ENCODE results near the gene DRD2.

DRD2 gene

DNA sequence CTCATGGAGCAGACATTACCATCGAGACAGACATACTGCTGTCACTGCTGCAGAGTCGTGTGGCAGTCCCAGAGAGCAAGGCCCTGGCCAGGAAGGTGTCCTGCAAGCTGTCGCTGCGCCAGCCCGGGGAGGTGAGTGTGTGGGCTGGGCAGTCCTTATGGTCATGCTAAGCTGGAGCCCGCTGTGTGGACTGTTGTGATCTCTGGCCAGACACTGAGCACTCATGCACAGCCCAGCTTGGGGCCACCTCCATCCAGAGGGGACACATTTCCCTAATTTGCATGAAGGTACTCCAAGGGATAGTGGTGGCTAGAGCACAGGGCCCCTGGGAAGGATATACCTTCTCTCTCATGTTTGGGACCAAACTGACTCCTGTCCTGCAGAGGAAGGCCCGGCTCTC, 78.0 kb downstream of the DRD2 start:
- no peak for DNase-seq

DNA sequence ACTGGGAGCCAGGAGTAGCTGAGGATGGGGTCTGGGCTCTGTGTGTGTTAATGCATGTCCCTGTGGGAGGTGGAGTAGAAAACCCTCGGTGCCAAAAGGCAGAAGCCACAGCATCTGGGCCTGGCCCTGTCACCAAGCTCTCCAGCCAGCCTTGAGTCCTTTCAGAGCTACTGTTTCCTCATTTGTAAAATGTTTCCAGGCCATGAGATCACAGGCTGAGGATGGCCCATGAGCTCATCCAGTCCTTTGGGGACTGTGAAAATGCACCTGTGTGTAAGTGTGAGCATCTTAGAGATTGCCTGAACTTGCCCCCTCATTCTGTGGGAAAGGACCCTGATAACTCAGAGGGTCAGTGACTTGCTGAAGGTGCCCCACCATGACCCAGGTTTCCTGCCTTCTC, 78.5 kb downstream of the DRD2 start:
- DNase-seq = no peak

DNA sequence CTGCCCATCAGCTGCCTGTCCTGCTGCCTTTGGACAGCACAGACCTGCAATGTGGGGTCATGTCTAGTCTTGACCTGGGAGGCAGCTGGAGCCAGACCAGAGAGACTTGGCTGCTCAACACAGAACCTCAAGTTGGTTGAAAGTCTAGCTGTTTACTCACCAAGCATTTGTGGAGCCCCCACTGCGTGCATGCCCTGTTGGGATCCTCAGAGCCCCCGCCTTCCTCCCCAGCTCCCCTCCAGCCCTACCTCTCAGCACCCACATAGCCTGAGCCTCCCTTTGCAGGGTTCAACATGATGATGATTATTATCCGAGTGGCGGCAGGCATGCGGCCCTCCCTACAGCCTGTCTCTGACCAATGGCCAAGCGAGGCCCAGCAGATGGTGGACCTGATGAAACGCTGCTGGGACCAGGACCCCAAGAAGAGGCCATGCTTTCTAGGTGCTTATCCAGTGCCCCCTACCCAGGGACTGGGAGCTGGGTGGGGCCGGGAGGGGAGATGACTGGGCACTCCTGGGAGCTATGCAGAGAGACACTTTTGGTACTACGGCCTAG, 79.3 kb downstream of the DRD2 start:
- no peak for DNase-seq

DNA sequence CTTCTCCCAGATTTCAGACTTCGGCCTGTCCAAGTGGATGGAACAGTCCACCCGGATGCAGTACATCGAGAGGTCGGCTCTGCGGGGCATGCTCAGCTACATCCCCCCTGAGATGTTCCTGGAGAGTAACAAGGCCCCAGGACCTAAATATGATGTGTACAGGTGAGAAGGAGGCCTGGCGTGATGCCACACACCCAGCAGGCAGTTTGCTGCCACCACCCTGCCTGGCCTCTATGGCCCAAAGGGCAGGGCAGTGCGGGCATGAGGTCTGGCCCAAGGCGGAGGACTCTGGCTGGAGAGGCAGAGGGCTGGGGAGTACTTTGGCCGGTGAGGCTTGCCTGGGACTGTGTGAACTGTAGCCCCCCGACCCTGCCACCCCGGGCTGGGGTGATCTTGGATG, 80.3 kb downstream of the DRD2 start:
- no peak for DNase-seq

DNA sequence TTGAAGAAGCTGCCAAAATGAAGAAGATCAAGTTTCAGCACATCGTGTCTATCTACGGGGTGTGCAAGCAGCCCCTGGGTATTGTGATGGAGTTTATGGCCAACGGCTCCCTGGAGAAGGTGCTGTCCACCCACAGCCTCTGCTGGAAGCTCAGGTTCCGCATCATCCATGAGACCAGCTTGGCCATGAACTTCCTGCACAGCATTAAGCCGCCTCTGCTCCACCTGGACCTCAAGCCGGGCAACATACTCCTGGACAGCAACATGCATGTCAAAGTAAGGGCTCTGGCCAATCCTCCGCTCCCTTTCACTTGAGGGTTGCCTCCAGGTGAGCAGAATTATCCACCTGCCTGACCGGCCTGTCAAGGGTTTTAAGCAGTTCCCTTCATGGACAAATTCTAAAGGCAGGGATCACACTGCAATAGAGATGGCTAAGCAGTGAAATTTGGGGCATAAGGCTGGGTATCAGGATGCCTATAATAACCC, 81.7 kb downstream of the DRD2 start:
- DNase-seq = no peak

DNA sequence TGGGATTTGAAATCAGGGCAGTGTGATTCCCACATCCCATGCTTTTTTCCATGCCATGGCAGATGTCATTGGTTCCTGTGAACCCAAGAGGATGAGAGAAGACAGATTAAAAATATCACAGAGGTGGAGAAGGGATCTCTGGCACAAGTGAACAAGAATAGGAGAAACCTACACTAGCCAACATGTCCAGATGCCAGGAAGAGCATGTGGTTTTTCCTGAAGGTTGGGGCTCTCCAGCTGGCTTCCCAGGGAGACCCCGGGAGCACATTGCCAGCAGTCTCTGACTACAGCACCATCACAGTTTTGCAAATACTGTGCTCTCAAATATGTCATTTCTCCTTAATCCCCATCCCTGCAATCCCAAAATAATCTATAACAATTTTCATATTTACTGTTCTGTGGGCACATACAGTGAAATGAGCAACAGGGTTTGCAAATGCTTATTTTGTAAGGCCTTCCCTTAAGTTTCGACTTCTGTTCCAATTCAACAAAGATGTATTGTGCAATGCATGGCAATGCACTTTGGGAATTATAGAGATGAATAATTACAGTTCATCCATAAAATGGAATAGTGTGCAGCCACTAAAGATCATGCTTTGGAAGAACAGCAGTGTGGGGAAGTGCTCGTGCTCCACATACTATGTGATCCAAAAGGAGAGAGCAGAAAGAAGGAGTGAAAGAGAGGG, 82.8 kb downstream of the DRD2 start:
- no peak for DNase-seq

DNA sequence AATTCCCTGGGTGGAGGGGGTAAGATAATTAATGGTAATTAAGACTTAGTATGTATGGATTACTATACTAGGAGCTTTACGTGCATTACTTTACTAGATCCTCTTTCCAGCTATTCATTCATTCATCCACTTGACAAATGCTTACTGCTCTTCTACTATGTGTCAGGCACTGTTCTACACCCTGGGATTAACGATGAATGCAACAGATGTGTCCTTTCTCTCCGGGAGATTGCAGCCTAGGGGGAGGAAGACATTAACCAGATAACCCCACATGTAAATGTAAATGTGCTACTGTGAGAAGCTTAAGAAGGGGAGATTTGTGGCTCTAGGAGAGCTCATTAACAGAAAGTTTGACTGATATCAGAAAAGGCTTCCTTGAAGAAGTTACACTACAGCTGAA, 85.9 kb downstream of the DRD2 start:
- DNase-seq = no peak

DNA sequence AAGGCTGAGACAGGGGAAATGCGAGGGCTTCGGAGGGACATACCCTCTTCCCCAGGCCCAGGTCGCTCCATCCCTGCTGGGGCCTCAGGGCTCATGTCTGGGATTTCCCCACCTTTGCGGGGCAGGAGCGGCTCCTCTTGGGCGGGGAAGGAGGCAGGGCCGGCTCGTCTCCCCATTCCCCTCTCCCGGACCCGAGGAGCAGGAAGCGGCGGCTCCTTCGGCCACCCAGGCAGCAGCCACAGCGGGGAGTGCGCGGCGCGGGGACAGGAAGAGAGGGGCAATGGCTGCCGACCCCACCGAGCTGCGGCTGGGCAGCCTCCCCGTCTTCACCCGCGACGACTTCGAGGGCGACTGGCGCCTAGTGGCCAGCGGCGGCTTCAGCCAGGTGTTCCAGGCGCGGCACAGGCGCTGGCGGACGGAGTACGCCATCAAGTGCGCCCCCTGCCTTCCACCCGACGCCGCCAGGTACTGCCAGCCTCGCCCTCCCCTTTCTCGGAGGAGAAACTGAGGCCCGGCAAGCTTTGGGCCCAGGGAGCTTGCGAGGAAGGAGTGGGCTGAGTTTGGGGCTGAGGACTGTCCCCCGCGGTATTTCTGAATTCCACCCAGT, 87.5 kb downstream of the DRD2 start, which contains the start of gene ANKK1:
TSS of gene ANKK1 (plus strand) at position 175 of the 607 bp plus-strand sequence. CDS start at position 281, 106 bp downstream.
- no peak for DNase-seq

DNA sequence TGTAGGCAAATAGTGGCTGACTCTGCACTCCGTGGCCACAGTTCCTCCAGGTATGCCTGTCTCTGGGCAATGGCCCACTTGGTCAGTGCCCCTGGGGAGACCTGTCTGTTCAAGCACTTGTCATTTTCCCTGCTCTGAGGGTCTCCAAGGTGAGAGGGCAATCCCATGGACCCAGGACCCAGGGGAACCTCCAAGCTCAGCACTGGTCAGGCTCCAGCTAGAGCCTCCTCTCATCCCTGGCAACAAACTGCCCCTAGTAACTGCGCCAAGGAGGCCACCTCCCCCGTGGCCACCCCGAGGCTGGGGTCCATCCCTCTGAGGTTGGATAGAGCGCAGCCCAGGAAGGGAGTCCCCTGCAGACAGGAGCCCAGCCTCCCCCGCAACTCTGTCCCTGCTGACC, 88.3 kb downstream of the DRD2 start:
- no peak for DNase-seq

DNA sequence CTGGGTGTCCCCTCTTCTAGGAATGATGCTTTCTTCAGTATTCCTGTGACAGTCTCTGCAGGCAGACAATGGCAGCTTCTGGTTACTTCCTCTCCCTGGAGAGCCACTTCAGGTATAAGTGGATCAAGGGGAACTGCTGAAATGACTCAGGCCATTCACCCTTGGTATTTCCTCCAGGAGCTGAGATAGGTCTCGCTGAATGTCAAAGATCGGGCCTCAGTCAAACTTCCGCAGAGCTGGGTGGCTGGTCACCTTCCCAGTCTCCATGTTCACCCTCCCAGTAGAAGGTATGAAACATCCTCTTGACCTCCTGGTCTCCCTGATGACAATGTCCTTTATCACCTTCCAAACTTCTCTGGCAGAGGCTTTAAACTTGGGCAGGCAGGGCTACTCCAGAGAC, 89.4 kb downstream of the DRD2 start:
- no peak for DNase-seq

DNA sequence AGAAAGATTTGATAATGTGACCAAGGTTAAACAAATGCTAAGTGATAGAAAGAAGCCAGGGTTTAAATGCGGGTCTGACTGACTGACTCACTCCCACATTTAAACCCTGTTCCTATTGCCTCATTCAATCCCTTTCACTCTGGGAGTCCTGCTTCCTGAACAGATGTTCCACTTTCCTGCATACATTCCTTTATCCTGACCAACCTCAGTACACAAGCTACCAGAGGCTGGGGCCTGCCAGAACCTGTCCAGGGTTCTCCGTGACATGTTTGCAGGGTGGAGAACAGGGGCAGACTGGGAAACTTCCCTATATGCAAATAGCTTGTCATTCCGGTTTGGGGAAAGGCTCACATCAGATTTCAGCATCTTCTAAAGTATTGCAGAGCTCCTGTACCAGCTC, 90.6 kb downstream of the DRD2 start:
- DNase-seq = no peak

DNA sequence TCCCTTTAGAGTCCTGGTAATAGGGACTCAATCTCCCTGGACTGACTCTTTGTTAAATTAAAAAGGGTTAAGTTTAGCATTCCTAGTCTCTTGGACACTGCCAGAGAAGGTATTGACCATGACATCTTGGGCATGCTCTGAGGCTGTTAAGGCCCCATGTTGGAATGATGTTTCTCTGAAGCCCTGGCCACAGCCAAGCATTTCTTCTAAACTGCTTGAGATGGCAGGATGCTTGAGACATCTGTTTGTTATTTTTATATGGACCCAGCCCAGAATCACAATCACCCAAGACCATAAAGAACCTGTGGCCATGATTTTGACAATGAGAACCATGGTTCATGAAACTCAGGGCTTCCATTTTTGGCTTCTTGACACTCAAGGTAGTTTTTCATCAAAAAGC, 93.1 kb downstream of the DRD2 start:
- no peak for DNase-seq

DNA sequence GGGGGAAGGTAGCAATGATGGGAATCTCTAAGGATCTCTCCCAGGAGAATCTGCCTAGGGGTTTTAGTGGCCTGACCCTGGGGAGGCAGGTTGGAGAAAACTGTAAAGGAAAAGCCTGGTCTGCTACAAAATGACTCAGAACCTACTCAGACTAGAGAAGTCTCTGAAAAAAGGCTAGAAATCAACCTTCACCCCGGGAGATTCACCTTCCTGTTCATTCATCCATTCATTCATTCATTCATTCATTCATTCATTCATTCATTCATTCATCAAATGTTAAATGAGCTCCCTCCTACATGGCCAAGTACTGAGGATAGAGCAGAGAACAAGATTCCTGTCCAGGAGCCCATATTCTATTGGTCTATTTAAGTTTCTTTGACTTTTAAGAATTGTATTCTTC, 96.5 kb downstream of the DRD2 start:
- DNase-seq = no peak

DNA sequence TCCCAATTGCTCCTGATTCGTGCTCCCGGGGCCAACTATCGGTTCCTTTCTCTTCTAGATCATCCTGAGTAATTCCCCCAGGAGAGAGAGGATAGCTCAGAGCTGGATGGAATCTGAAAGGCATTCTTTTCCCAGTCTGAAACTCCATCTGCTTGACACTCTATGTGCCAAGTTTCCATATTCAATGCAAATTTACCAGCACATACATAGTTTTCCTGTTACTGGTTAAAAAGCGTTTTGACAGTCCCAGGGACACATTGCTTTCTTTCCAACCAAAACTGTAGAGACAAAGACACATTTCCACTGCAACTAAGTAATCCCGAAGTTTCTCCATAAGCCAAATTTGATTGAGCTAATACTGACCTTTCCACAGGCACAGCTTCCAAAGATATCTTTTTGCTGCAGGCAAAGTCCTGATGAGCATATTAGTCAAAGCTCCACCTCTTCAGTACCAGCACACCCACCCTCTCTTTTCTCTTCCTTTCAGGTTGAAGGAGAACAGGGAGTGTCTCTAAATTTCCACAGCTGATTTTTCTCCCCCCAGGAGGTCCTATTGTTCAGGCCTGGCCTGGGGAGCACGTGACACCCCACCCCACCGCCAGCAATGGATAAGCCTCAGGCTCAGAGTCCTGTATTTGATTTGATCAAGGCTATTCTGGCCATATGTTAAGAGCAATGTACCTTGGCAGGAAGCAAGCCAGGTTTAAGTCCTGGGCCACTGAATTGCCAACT, 97.4 kb downstream of the DRD2 start:
- no peak for DNase-seq

DNA sequence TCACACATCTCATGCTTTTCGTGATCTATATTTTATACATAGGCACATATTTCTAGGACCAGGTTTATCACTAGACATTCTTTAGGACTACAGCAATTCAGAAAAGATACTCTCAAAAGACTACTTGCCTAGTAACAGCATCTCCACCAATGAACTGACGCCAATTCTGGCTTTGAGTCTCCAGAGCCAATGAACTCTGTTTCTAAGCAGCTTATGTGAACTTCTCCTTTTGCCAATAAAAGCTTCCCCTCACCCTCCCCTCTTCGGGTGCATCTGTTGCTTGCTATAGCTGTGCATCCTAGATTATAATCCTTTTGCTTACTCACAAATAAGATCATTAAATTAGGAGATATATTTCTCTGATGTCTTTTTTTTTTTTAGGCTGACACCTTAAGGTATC, 99.0 kb downstream of the DRD2 start:
- no peak for DNase-seq

DNA sequence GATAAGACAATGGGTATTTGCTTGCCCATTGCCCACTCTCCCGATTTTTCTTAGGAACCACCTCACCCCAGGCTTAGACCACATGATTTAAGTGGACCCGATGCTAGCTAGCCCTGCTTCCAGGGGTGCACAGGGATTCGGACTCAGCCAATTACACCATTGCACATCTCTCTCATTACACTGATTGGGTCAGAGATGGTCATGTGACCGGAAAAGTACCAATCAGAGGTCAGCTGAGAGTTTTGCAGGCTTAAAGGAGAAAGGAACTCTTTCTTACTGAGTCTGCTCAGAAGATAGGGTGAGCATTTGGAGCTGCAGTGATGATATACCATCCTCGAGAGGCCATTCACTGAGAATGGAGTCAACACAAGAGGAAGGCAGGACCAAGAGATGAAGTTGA, 99.8 kb downstream of the DRD2 start:
- DNase-seq = no peak

DNA sequence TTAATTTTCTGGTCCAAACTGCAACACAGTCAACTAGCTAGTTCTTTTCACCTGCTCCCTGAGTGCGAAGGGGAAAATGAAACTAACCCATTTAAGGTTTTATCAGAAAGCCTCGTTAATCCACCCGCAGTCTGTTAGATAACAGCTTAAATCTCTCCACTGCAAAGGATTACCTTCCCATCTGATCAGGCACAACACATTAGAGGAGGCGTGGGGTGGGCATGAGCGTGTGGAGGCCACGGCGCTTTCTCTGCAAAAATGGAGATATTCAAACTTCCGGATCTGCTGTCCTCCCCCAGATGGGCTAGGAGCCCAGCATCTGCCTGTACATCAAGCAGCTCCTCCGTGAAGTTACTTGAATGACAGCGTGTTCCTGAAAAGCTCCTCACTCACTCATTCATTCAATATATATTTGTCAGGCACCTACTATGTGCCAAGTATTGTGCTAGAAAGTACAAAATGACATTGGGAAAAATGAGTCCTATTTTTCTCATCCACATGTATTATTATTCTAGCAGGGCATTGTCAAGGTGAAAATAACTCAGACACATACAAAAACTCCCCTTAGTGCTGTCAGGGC, 101.1 kb downstream of the DRD2 start:
- DNase-seq = no peak

DNA sequence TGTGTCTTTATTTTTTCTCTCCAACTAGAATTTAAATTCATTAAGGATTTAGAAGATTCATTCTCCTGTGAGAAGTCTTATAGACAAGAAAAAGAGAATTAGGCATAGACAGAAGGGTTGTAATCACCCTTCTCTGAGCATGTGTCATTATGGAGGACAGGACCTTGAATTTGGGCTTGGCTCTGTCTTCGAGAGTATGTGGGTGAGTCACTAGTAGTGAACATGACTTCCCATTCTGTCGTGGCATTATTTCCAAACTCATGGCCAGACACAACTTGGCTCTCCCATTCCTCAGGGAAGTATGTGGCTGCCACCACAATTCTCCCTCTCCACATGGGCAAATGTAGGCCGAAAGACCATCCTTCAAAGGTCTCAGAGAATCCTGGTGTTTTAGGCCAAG, 101.9 kb downstream of the DRD2 start:
- no peak for DNase-seq

DNA sequence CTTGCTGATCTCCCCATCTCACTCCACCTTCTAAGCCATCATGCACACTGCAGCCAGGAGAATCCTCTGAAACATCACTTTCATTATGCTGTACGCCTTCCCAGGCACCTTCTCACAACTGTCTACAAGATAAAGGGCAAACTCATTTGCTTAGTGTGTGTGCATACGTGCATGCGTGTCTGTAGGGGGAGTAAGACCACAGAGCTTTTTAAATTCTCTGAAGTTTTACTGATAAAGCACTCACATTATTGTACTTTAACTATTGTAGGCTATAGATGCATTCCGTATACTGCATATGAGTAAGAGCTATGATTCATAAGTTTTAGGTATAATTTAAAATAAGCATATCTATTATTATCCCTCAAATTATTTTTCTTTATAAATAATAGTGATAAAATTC, 102.9 kb downstream of the DRD2 start:
- no peak for DNase-seq

DNA sequence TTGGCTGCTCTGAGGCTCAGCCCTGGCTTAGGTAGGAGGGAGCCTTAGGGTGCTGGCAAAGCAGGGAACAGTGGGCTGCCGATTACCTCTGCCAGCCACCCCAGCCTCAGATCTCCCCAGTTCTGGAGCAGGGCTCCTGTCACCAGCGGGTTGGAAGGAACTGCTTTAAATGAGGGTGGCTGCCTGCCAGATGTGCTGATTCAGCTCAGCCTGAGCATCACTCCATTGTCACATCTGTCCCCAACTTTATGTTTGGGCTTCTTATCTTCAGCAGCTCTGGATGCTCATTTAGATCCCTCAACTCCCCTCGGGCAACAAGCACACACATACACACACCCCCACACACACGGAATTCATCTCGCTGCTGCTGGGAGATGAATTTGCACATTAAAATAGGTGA, 104.6 kb downstream of the DRD2 start:
- DNase-seq = no peak

DNA sequence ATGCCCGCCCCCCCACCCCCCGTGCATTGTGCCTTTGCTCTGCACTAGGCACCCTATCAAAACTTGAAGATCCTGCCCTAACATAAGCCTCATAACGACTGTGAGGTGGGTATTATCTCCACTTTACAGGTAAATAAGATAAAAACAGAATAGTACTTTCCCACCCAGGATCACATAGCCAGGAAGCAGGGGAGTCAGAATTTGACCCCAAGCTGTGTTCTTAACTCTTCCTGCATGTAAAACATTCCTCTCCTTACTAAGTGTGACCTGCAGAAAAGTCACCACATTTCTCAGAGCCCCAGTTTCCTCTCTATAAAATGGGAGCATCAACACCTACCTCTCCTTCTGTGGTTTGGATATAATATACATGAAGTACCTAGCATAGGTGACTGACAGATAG, 105.8 kb downstream of the DRD2 start:
- DNase-seq = no peak

DNA sequence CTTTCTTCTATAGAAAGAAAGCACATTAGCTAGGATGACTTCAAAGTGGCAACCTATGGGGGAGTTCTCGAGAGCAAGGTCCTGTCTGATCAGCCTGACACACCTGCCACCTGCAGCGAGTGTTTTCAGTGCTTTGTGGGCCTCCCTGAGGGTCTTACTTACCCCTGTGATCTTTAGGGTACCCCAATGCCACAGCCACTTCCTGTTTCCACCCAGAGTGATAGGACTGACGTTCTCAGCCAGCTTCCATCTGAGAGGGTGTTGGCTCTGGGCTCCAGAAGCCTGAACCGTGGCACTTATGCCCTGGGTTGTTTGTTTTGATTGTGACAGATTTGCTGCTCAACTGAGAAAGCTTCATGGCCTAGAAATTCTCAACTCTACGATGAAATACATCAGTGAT, 109.3 kb downstream of the DRD2 start:
- DNase-seq = no peak

DNA sequence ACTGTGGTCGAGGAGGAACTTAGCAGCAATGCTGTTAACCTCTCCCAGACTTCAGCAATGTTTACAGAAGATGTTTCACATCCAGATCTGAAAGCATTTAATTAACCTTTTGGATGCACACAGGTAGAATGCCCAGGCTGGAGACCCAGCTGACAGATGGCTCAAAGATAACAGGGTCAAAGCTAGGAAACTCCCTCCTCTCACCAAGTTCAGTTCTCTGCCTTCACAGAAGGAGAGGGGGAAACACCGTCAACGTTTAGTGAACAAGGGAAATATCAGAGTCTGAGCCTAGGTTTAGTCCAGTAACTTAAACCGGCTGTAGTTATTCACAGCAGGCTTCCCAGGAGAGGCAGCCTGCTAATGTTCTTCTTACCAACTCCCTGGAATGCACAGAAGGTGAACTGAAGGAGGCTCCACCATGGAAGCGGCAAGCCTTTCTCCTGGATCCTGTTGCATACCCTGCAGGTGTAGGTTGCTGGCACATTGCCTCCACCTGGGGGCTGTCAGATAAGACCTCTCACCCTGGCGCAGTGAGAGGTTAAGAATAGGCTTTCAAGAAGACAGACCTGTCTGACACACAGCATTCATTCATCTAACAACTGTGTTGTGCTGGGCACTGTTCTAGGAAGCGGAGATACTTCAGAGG, 111.1 kb downstream of the DRD2 start:
- DNase-seq = no peak
